ENCODE measurements around the gene IPO11.
"Not testable (repeated sequence)": the region's sequence is repeated elsewhere in the genome, so short reads cannot be mapped to it uniquely, and the experiment has no call there.

Gene IPO11

GRCh38 chr5:62450259-62450658 is 37.7 kb downstream of the IPO11 start:
- DNase-seq, result no peak

- DNase-seq, result no peak
Measured at GRCh38 chr5:62457071-62457470, 44.5 kb downstream of the IPO11 start.

GRCh38 chr5:62460578-62460983 is 48.0 kb downstream of the IPO11 start:
- DNase-seq, result no peak

DNA sequence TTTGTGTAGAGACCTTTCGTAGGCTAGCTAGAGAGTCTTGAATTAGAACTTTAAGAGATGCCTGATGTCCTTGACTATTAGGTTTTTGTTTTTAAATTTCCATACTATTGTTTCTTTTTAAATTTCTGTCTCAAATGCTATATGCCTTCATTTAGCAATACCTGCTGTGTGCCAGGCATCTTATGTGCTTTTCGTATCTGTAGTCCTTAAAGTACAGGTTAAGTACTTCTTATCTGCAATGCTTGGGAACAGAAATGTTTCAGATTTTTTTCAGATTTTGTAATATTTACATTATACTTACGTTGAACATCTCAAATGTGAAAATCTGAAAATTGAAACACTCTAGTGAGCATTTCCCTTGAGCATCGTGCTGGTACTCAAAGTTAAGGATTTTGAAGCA is 49.0 kb downstream of the IPO11 start:
- no peak for DNase-seq

DNA sequence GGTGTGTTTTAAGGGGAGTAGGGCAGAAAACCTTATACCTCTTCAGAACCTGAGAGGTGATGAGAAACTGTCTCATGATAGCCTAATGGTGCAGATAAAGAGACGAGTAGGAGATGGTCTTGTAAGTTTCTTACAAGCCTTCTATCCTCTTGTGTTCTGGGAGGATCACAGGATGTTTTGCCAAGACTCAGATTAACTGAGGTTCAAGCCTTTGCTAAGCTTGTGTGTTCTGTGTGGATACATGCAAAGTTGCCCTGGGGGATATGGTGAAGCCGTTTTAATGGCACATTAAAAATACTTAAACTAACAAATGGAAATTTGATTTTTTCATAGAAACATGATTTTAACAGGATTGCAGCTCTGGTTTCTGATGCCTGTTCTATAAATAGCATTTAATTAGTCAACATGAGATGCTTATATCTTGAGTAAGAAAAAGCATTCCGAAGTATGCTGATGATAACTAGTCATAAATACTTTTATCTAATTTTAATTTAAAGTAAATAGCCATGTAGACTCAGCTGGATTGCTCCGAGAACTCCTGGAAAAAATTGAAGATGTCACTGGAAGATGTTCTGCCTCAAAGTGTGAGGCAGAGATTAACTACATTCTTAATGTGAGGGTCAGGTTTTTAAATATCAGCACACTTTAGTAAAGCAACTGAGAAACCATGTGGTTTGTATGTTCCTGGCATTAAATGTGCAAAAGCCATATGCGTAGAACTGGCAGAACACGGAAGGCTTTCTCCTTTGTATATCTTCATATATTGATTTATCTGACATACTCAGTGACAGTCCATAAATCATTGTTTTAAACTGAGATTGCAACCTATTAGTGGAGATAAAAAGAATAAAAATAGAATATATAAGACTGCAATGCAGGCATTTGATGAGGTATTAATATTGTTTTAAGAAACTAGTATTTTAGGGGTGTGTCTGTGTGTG is 53.7 kb downstream of the IPO11 start:
- DNase-seq, result no peak

DNA sequence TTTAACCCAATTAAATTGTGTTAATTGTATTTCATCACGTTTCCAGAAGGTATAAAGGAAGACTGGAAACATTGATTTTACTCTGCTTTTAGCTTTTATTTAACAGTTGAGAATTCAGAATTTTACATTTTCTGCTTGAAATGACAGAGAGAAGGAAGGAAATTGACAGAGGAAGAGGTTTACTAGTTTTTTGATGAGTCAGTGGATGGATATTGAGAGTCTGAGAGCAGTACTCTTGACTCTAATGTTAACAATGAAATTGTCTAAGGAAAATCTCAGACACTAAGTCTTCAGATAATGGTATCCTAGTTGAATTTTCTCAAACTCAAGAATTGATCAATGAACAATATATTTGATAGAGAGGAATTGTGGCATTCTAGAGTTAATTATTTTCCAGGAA is 60.6 kb downstream of the IPO11 start:
- no peak for DNase-seq

DNA sequence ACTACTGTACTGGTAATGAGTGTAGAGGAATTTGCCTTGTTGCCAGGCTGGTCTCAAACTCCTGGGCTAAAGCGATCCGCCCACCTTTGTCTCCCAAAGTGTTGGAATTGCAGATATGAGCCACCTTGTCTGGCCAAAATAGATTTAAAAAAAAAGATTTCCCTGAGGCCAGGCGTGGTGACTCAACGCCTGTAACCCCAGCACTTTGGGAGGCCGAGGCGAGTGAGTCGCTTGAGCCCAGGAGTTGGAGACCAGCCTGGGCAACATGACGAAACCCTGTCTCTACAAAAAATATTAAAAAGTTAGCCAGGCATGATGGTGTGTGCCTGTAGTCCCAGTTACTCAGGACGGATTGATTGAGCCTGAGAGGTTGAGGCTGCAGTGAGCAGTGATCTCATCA is 62.5 kb downstream of the IPO11 start:
- DNase-seq, result no peak

GRCh38 chr5:62477801-62478200 is 65.2 kb downstream of the IPO11 start:
- DNase-seq, result no peak

- no peak for DNase-seq
Measured at GRCh38 chr5:62483556-62483955, 71.0 kb downstream of the IPO11 start.

DNA sequence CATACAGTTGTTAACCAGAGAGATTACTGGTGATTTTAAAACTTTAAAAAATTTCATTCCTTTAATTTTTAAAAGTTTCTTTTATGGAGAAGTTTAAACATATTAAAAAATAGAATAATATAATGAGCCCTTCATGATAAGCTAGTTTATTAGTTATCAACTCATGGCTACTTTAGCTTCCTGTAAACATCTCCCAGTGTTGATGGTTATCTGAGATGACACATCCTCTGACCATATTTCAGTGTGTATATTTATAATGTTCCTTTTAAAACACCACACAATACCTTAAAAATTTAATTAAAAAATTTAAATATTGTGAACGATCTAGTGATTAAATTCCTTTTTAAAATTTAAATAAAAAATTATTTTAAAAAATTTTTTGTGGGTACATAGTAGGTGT is 74.1 kb downstream of the IPO11 start:
- DNase-seq, result no peak

GRCh38 chr5:62488531-62488930 is 76.0 kb downstream of the IPO11 start:
- DNase-seq, result no peak

- DNase-seq, result no peak
Measured at GRCh38 chr5:62489471-62489870, 76.9 kb downstream of the IPO11 start.

DNA sequence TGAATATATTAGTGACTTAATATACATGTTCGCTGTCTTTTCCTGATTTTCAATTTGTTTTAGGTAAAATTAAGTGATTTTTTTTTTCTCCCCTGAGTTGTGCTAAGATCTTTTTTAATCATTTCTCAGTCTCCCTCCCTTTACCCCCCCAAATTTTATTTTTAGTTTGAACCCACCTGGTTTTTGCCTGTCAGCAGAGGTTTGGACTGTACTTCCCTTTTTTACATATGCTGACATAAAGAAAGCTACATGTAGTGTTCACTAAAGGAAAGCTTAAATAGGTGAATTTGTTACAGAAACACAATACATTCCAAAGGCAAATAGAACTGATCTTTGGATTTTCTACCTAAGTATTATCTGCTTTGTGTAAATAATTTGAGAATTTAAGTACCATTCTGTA is 82.2 kb downstream of the IPO11 start:
- no peak for DNase-seq

DNA sequence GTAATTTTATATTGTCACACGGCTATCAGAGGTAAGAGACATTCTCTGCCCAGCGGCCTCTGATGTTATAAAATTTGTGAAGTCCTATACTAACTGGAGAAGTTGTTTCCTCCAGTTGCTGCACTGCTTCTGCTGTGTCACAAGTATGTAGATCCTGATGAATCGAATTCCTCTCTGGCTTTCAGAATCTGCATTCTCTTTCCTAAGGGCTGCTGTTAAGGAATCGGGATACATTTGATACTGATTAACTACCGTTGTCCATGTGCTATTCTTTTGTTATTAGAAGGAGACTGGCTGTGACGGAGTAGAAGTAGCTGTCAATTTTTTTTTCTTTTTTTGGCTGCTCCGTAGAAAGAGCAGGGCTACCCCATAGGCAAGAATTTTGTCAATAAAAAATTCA is 84.3 kb downstream of the IPO11 start:
- DNase-seq, result no peak

DNA sequence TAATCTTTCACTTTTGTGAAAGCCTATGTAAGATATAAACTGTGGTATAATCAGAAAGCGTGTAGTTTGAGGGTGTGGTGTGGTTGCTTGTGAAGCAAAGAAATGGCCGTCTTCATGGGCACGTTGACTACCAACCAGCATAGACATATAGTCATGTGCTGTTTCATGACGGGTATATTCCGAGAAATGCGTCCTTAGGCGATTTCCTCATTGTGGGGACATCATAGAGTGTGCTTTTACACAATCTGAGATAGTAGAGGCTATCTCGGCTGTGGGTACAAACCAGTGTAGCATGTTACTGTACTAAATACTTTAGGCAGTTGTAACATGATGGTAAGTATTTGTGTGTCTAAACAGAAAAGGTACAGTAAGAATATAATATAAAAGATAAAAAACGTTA is 86.4 kb downstream of the IPO11 start:
- DNase-seq, result no peak

DNA sequence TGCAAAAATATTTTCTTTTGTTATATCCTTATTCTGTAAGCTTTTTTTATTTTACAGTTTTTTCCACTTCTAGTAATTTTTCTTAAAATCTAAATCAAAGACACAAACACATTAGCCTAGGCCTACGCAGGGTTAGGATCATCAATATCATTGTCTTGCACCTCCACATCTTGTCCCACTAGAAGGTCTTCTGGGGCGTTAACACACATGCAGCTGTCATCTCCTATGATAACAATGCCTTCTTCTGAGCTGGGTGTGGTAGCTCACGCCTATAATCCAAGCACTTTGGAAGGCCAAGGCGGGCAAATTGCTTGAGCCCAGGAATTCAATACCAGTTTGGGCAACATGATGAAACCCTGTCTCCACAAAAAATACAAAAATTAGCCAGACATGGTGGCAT is 87.2 kb downstream of the IPO11 start:
- DNase-seq, result no peak

DNA sequence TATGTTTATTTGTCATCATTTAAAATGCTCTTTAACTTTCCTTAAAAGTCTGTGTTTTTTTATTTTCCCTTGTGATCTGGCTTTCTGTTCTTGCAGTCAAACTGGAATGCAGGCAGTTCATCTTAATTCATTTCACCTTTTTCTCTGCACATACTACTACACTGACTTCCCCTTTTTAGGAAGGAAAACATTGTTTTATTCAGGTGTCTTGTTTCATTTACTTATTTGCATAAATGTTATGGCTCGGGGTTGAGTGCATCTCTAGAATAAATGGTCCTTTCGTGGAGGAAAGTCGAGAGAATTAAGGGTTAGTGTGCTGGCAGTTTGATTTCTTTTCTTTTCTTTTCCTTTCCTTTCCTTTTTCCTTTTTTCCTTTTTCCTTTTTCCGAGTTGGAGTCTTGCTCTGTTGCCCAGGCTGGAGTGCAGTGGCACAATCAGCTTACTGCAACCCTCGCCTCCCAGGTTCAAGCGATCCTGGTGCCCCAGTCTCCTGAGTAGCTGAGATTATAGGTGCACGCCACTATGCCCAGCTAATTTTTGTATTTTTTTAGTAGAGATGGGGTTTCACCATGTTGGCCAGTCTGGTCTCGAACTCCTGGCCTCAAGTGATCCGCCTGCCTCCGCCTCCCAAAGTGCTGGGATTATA is 90.0 kb downstream of the IPO11 start:
- DNase-seq, result no peak

DNA sequence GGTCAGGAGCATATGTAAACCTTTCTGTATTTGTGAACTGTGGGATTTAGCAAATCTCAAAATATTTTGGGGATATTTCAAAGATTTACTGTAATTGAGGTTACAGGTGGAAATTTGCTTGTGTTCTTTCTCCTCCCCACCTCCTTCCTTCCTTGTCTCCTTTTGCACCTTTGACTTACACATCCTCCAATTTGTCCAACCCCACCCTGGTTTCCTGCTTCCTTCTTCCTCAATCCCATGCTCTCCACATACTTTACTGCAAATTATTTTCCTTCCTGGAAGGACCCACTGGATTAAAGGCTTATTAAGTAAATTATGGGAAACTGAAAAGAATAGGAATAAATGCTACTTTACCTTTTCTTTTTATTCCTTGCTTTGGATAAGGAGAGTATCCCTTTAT is 91.6 kb downstream of the IPO11 start:
- no peak for DNase-seq

DNA sequence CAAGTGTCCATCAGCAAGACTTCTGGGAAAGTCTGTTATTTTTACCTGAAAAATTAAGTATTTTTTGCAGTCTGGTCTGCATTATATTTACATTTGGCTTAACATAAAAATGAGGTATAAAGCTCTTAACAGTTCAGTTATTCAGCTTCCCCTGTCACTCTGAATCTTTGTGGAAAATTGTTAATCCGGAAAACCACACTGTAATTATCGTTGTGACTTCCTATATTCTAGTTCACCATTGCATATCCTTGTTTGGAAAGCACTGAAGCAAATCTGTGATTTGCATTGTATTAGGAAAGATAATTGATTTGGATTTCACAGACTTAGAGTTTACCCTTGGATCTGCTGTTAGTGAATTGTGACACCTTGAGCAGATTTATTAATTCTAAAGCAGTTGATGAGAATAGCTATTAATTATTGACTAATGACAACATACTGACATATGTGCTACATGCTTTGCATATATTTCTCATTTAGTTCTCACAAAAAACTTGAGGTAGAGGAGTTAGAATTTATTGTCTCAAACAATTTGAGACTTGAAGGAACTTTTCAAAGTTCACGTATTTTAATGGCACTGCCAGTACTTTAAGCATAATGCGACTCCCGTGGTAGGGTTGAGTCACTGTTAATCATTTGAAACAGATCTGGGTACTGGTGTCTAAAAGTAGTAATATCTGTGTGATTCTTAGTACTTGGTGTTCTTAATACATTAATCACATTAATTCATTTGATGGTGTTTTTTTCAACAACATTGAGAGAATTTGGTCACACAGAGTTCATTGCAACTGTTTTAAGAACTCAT is 94.3 kb downstream of the IPO11 start:
- no peak for DNase-seq

DNA sequence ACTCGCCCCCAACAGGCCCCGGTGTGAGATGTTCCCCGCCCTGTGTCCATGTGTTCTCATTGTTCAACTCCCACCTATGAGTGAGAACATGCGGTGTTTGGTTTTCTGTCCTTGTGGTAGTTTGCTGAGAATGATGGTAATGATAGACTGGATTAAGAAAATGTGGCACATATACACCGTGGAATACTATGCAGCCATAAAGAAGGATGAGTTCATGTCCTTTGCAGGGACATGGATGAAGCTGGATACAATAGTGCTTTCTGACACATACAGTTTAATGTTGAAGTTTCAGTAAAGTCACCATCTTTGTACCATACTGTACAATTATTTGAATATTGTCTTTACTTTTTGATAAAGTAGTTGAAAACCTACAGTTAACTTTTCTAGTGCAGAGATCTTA is 96.2 kb downstream of the IPO11 start:
- not testable (repeated sequence) for DNase-seq

DNA sequence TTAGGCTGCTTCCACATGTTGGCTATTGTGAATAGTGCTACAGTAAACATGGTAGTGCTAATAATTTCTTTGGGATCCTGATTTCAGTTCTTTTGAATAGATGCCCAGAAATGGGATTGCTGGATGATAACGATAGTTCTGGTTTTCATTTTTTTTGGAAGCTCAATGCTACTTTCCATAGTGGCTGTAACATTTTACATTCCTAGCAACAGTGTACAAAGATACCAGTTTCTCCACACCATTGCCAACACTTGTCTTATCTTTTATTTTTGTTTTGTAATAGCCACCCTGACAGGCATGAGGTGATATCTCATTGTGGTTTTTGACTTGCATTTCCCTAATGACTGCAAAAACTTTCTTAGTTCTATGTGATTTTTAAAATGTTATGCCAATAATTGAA is 97.2 kb downstream of the IPO11 start:
- no peak for DNase-seq

DNA sequence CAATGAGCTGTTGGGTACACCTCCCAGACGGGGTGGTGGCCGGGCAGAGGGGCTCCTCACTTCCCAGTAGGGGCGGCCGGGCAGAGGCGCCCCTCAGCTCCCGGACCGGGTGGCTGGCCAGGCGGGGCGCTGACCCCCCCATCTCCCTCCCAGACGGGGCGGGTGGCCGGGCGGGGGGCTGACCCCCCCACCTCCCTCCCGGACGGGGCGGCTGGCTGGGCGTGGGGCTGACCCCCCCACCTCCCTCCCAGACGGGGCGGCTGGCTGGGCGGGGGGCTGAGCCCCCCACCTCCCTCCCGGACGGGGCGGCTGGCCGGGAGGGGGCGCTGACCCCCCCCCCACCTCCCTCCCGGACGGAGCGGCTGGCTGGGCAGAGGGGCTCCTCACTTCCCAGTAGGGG is 100.5 kb downstream of the IPO11 start:
- DNase-seq, result not testable (repeated sequence)

- no peak for DNase-seq
Measured at GRCh38 chr5:62514510-62515119, 102.1 kb downstream of the IPO11 start.
